Measurements from ENCODE around the gene CAMTA1. TPM values are rescaled to one million over a fixed set of nuclear protein-coding genes. Genes with fewer than 3 reads are reported as not detected.

The CAMTA1 gene
- total RNA-seq, 1 experiment from 2014 or later: 103 TPM

- no peaks in the 10 kb centered on the region for H3K9me3 ChIP-seq
- DNase-seq: no peak
- no peaks in the 10 kb centered on the region for H3K36me3 ChIP-seq
- H3K4me3 ChIP-seq: no peak overlapping the region
- H3K27me3 ChIP-seq: no peaks in the 10 kb centered on the region
Observed at GRCh38 chr1:7229186-7229585, 443.9 kb downstream of the CAMTA1 start.

- Histone ChIP-seq H3K27me3 (no peaks in the 10 kb centered on the region), H3K9me3 (no peaks in the 10 kb centered on the region), H3K36me3 (no peaks in the 10 kb centered on the region), H3K4me3 (no peak overlapping the region)
- no peak for DNase-seq
Observed at GRCh38 chr1:7229696-7230631, 444.7 kb downstream of the CAMTA1 start.

- DNase-seq: no peak
- H3K27me3 ChIP-seq: no peaks in the 10 kb centered on the region
- no peak overlapping the region for H3K4me3 ChIP-seq
- no peaks in the 10 kb centered on the region for H3K36me3 ChIP-seq
- no peaks in the 10 kb centered on the region for H3K9me3 ChIP-seq
Observed at GRCh38 chr1:7232441-7233236, 447.4 kb downstream of the CAMTA1 start.

GRCh38 chr1:7233237-7233540, 447.9 kb downstream of the CAMTA1 start:
- Histone ChIP-seq H3K36me3 (no peaks in the 10 kb centered on the region), H3K4me3 (no peak overlapping the region), H3K9me3 (no peaks in the 10 kb centered on the region), H3K27me3 (no peaks in the 10 kb centered on the region)
- no peak for DNase-seq

- no peaks in the 10 kb centered on the region for H3K9me3 ChIP-seq
- H3K36me3 ChIP-seq: no peaks in the 10 kb centered on the region
- H3K27me3 ChIP-seq: no peaks in the 10 kb centered on the region
- no peak overlapping the region for H3K4me3 ChIP-seq
- DNase-seq: no peak
Observed at GRCh38 chr1:7233646-7234470, 448.6 kb downstream of the CAMTA1 start.

GRCh38 chr1:7234471-7234755, 449.2 kb downstream of the CAMTA1 start:
- Histone ChIP-seq H3K27me3 (no peaks in the 10 kb centered on the region), H3K9me3 (no peaks in the 10 kb centered on the region), H3K4me3 (no peak overlapping the region), H3K36me3 (no peaks in the 10 kb centered on the region)
- DNase-seq: no peak

- no peaks in the 10 kb centered on the region for H3K36me3 ChIP-seq
- no peak for DNase-seq
- no peaks in the 10 kb centered on the region for H3K9me3 ChIP-seq
Observed at GRCh38 chr1:7235871-7236517, 450.7 kb downstream of the CAMTA1 start.

GRCh38 chr1:7236844-7237515, 451.7 kb downstream of the CAMTA1 start:
- no peaks in the 10 kb centered on the region for H3K36me3 ChIP-seq
- no peaks in the 10 kb centered on the region for H3K9me3 ChIP-seq
- peaks cover 3% of the 10 kb centered on the region; the same call in 1 of the 2 replicates for H3K27me3 ChIP-seq
- H3K4me3 ChIP-seq: no peak overlapping the region
- DNase-seq: no peak

More at GRCh38 chr1:7235871-7236517, 450.7 kb downstream of the CAMTA1 start:
- Histone ChIP-seq H3K27me3 (no peaks in the 10 kb centered on the region), H3K4me3 (no peak overlapping the region)

GRCh38 chr1:7247158-7247557, 461.9 kb downstream of the CAMTA1 start:
- DNase-seq: no peak

GRCh38 chr1:7247791-7248548, 462.7 kb downstream of the CAMTA1 start:
- Histone ChIP-seq H3K4me3 (no peak overlapping the region), H3K27me3 (no peaks in the 10 kb centered on the region), H3K9me3 (no peaks in the 10 kb centered on the region; the same call in 1 of the 2 replicates), H3K36me3 (no peaks in the 10 kb centered on the region)
- no peak for DNase-seq

More at GRCh38 chr1:7247158-7247557, 461.9 kb downstream of the CAMTA1 start:
- Histone ChIP-seq H3K9me3 (no peaks in the 10 kb centered on the region; the same call in 1 of the 2 replicates), H3K4me3 (no peak overlapping the region), H3K27me3 (no peaks in the 10 kb centered on the region), H3K36me3 (no peaks in the 10 kb centered on the region)

- DNase-seq: no peak
- Histone ChIP-seq H3K9me3 (no peaks in the 10 kb centered on the region; the same call in 1 of the 2 replicates), H3K36me3 (no peaks in the 10 kb centered on the region), H3K4me3 (no peak overlapping the region), H3K27me3 (no peaks in the 10 kb centered on the region)
Observed at GRCh38 chr1:7248549-7249199, 463.4 kb downstream of the CAMTA1 start.

- DNase-seq: no peak
- no peaks in the 10 kb centered on the region for H3K27me3 ChIP-seq
- no peaks in the 10 kb centered on the region for H3K36me3 ChIP-seq
- H3K9me3 ChIP-seq: no peaks in the 10 kb centered on the region
- no peak overlapping the region for H3K4me3 ChIP-seq
Observed at GRCh38 chr1:7249516-7249915, 464.3 kb downstream of the CAMTA1 start.

GRCh38 chr1:7250176-7250575, 464.9 kb downstream of the CAMTA1 start:
- H3K9me3 ChIP-seq: no peaks in the 10 kb centered on the region
- no peaks in the 10 kb centered on the region for H3K36me3 ChIP-seq
- no peaks in the 10 kb centered on the region for H3K27me3 ChIP-seq
- no peak for DNase-seq
- no peak overlapping the region for H3K4me3 ChIP-seq

GRCh38 chr1:7250597-7251453, 465.6 kb downstream of the CAMTA1 start:
- no peaks in the 10 kb centered on the region for H3K36me3 ChIP-seq
- no peak for DNase-seq
- H3K4me3 ChIP-seq: no peak overlapping the region
- no peaks in the 10 kb centered on the region for H3K9me3 ChIP-seq
- H3K27me3 ChIP-seq: no peaks in the 10 kb centered on the region
